Measurements from ENCODE around the gene DNAJB12. TPM values are rescaled to one million over a fixed set of nuclear protein-coding genes. Genes with fewer than 3 reads are reported as not detected.

The DNAJB12 gene
- total and polyA plus RNA-seq, 10 donors: 13.6 to 55.4 (median 40.5) TPM

GRCh38 chr10:72291019-72291532 lies 63.6 kb downstream of the DNAJB12 start:
- DNase-seq: no peak
- TF ChIP-seq CTCF (IDR thresholded peaks at IDR 0.05 in 8 of 11, conservative IDR thresholded peaks at IDR 0.05 in 3 of 11) (no peak), POLR2AphosphoS5 (IDR thresholded peaks at IDR 0.05) (no peak), POLR2A (IDR thresholded peaks at IDR 0.05) (no peak)
- Histone ChIP-seq H3K9me3 (no peaks in the 10 kb centered on the region), H3K27ac (no peak overlapping the region), H3K27me3 (replicated peaks in 1 of 7) (no peaks in the 10 kb centered on the region), H3K4me1 (peaks cover 4 to 58% (median 16%) of the 10 kb centered on the region in 6 donors), H3K36me3 (no peaks in the 10 kb centered on the region), H3K4me3 (no peak overlapping the region)
- WGBS, 5 donors: 81 to 94% (median 92%) methylated on average over 2 to 4 of the region's 4 CpGs
- intact Hi-C loops (cut with DNase I; ENCODE audit: low total_unique reads): no loop called here

GRCh38 chr10:72285972-72286521 lies 68.7 kb downstream of the DNAJB12 start:
- WGBS, 5 donors: 53 to 69% (median 66%) methylated on average over 14 of the region's 14 CpGs
- Histone ChIP-seq H3K9me3 (no peaks in the 10 kb centered on the region), H3K27me3 (replicated peaks in 1 of 7) (no peaks in the 10 kb centered on the region), H3K36me3 (no peaks in the 10 kb centered on the region), H3K4me1 (peaks cover 12 to 54% (median 37%) of the 10 kb centered on the region in 6 donors), H3K4me3 (no peak overlapping the region), H3K27ac (peak overlapping the region in 4 of 8 donors; percentile 41 to 70 (median 66))
- DNase-seq: no peak
- intact Hi-C loops (cut with DNase I; ENCODE audit: low total_unique reads): no loop called here
- TF ChIP-seq POLR2A (IDR thresholded peaks at IDR 0.05) (no peak), CTCF (IDR thresholded peaks at IDR 0.05 in 8 of 11, conservative IDR thresholded peaks at IDR 0.05 in 3 of 11) (no peak), POLR2AphosphoS5 (IDR thresholded peaks at IDR 0.05) (peak in 1 of 3 donors; percentile 39)

- no peaks in the 10 kb centered on the region for H3K36me3 ChIP-seq
- H3K9me3 ChIP-seq: no peaks in the 10 kb centered on the region
- H3K4me1 ChIP-seq: peaks cover 12 to 71% (median 44%) of the 10 kb centered on the region in 6 donors
- no peak overlapping the region for H3K4me3 ChIP-seq
- no peak for DNase-seq
- no peaks in the 10 kb centered on the region for H3K27me3 ChIP-seq (replicated peaks in 1 of 7)
- TF ChIP-seq POLR2AphosphoS5 (IDR thresholded peaks at IDR 0.05) (no peak), POLR2A (IDR thresholded peaks at IDR 0.05) (no peak), CTCF (IDR thresholded peaks at IDR 0.05 in 8 of 11, conservative IDR thresholded peaks at IDR 0.05 in 3 of 11) (no peak)
- intact Hi-C loops (cut with DNase I; ENCODE audit: low total_unique reads): no loop called here
- peak overlapping the region in 1 of 8 donors; percentile 42 for H3K27ac ChIP-seq
- WGBS, 5 donors: 63 to 95% (median 73%) methylated on average over 3 of the region's 3 CpGs
Measured at GRCh38 chr10:72283131-72283530, 71.6 kb downstream of the DNAJB12 start.

Small RNAs within 50 kb of the gene (small RNA-seq; reads per million reads assigned to genes)
- 0 reads per million in 4 donors for gene RNU6-805P

Other genes starting within 250 kb of the DNAJB12 start
- gene ANAPC16, start 138.9 kb downstream of the DNAJB12 start, total RNA-seq: 100 to 1,000 TPM in 3 of 7 donors, 10 to 100 TPM in 4; 70.8 to 115 (median 97.2) TPM
- gene ANAPC16, start 138.9 kb downstream of the DNAJB12 start, polyA plus RNA-seq: 100 to 1,000 TPM; 182 to 239 (median 224) TPM
- 10 to 100 TPM; 23.7 to 41.7 (median 37.9) TPM for gene ASCC1, start 138.6 kb downstream of the DNAJB12 start, total RNA-seq
- 10 to 100 TPM; 11.9 to 22.0 (median 18.4) TPM for gene ASCC1, start 138.6 kb downstream of the DNAJB12 start, polyA plus RNA-seq
- gene DDIT4, start 81.0 kb downstream of the DNAJB12 start, total RNA-seq: 100 to 1,000 TPM; 103 to 308 (median 249) TPM
- 100 to 1,000 TPM in 2 of 3 donors, 10 to 100 TPM in 1; 99.3 to 247 (median 209) TPM for gene DDIT4, start 81.0 kb downstream of the DNAJB12 start, polyA plus RNA-seq